ENCODE measurements around the gene PGK1. TPM values are rescaled to one million over a fixed set of nuclear protein-coding genes. Genes with fewer than 3 reads are reported as not detected.

The PGK1 gene
- total and polyA plus RNA-seq, 7 donors, result 92.8 to 277 (median 101) TPM

DNA sequence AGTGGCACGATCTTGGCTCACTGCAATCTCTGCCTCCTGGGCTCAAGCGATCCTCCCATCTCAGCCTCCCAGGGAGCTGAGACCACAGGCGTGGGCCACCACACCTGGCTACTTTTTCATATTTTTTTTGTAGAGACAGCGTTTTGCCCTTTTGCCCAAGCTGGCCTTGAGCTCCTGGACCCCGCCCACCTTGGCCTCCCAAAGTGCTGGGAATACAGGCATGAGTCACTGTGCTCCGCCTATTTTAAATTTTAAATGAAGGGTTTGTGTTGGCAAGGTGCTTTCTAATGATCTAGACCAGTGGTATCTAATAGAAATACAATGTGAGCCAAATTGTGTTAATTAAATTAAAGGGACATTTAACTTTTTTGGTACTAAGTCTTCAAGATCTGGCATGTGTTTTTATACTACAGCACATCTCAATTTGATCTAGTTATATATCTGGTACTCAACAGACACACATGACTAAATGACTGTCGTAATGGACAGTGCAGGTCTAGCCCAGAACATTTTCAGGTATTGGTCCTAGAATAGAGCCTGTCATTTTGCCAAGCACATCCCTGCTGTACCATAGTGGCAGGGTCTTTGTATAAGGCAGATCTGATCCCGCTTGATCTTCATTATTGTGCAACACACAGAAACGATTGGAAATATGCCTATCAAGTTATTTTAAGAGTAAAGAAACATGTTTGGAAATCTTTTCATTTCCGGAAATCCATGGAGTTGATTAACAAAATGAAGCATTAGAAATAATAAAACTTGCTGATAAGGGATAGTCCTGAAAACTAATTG is 7.3 kb downstream of the PGK1 start:
- intact Hi-C loops (cut with DNase I), result no loop called here
- no peaks in the 10 kb centered on the region for H3K27me3 ChIP-seq
- no peaks in the 10 kb centered on the region for H3K9me3 ChIP-seq
- DNase-seq, result no peak
- TF ChIP-seq EP300 (IDR thresholded peaks at IDR 0.05) (no peak), POLR2AphosphoS5 (IDR thresholded peaks at IDR 0.05) (no peak), POLR2A (IDR thresholded peaks at IDR 0.05) (no peak)
- WGBS, 2 donors, result 70 to 85% methylated on average over 10 of the region's 10 CpGs
- peaks cover 0 to 50% (median 0%) of the 10 kb centered on the region in 4 donors for H3K36me3 ChIP-seq
- no peak overlapping the region for H3K27ac ChIP-seq
- H3K4me1 ChIP-seq, result peaks cover 0 to 30% (median 17%) of the 10 kb centered on the region in 4 donors
- no peak overlapping the region for H3K4me3 ChIP-seq

DNA sequence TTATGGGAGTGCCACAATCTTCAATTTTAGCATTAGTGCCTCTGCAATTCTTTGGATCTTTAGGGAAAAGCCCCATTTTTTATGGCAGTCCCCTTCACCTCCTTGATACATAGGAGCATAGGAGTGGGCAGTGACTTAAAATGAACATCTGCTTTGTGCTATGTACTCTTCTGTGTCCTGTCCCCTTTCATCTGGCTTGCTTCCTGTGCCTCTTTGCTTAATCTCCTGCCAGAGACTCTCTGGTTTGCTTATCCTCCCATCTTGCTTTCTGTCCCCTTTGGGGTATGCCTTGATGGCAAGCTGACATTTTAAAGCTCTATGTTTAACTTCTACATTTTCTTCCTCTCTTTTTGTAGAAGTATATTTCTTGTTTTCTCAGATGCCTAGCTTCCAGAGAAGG is 12.3 kb downstream of the PGK1 start:
- Histone ChIP-seq H3K27me3 (no peaks in the 10 kb centered on the region), H3K4me3 (no peak overlapping the region), H3K36me3 (peaks cover 5 to 86% (median 14%) of the 10 kb centered on the region in 4 donors), H3K9me3 (no peaks in the 10 kb centered on the region), H3K27ac (no peak overlapping the region), H3K4me1 (no peaks in the 10 kb centered on the region)
- intact Hi-C loops (cut with DNase I), result no loop called here
- TF ChIP-seq POLR2AphosphoS5 (IDR thresholded peaks at IDR 0.05) (no peak), EP300 (IDR thresholded peaks at IDR 0.05) (no peak), POLR2A (IDR thresholded peaks at IDR 0.05) (no peak)
- TF ChIP-seq, protein P1, sequence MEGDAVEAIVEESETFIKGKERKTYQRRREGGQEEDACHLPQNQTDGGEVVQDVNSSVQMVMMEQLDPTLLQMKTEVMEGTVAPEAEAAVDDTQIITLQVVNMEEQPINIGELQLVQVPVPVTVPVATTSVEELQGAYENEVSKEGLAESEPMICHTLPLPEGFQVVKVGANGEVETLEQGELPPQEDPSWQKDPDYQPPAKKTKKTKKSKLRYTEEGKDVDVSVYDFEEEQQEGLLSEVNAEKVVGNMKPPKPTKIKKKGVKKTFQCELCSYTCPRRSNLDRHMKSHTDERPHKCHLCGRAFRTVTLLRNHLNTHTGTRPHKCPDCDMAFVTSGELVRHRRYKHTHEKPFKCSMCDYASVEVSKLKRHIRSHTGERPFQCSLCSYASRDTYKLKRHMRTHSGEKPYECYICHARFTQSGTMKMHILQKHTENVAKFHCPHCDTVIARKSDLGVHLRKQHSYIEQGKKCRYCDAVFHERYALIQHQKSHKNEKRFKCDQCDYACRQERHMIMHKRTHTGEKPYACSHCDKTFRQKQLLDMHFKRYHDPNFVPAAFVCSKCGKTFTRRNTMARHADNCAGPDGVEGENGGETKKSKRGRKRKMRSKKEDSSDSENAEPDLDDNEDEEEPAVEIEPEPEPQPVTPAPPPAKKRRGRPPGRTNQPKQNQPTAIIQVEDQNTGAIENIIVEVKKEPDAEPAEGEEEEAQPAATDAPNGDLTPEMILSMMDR (IDR thresholded peaks at IDR 0.05), result no peak
- no peak for DNase-seq

DNA sequence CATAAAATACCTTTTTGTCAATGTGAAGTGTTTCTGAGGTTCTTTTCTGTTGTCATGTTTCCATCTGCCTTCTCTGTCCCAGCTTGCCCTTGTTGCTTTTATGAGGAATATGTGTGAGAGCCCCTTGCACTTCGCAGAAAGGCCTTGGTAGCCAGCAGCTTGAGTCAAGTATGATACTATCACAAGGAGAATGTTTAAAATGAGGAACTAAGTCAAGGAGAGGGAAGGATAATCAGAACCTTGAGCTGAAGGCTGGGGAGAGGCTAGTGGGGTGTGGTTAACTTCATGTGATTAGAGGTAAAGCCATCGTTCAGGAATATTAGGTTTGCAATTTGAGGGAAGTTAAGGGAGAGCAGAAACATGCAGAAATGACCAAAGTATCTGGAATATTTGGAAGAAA is 12.7 kb downstream of the PGK1 start:
- intact Hi-C loops (cut with DNase I), result no loop called here
- TF ChIP-seq, protein P1 (IDR thresholded peaks at IDR 0.05), result no peak
- no peak for TF ChIP-seq EP300 (IDR thresholded peaks at IDR 0.05)
- no peak for TF ChIP-seq POLR2AphosphoS5 (IDR thresholded peaks at IDR 0.05)
- no peak for TF ChIP-seq POLR2A (IDR thresholded peaks at IDR 0.05)
- Histone ChIP-seq H3K36me3 (peaks cover 5 to 87% (median 14%) of the 10 kb centered on the region in 4 donors), H3K4me1 (no peaks in the 10 kb centered on the region), H3K4me3 (no peak overlapping the region), H3K27me3 (no peaks in the 10 kb centered on the region), H3K9me3 (no peaks in the 10 kb centered on the region), H3K27ac (no peak overlapping the region)
- 54 to 58% methylated on average over 2 of the region's 2 CpGs for WGBS, 2 donors
- DNase-seq, result no peak

DNA sequence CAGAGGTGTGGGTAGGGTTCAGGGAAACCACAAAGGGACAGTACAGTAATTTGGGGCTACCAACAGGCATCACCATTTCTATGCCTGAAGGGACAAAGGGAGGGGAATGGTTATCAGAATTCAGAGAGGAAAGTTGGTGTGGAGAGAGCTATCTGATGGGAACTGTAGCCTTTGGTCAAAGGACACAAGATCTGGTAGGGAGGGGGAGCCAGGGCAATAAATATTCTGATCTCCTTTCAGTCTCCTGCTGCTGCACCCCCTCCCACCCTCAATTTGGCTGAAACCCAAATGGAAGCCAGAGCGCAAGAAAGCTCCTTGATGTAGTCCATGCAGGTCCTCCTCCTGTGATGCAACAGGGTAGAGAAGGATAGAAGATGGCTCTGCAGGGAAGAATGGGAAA is 14.6 kb downstream of the PGK1 start:
- Histone ChIP-seq H3K4me3 (no peak overlapping the region), H3K27me3 (no peaks in the 10 kb centered on the region), H3K27ac (no peak overlapping the region), H3K36me3 (peaks cover 9 to 95% (median 15%) of the 10 kb centered on the region in 4 donors), H3K9me3 (no peaks in the 10 kb centered on the region), H3K4me1 (no peaks in the 10 kb centered on the region)
- 94 to 100% methylated on average over 1 of the region's 1 CpG for WGBS, 2 donors
- TF ChIP-seq POLR2A (IDR thresholded peaks at IDR 0.05), result no peak
- no peak for DNase-seq
- intact Hi-C loops (cut with DNase I), result no loop called here

DNA sequence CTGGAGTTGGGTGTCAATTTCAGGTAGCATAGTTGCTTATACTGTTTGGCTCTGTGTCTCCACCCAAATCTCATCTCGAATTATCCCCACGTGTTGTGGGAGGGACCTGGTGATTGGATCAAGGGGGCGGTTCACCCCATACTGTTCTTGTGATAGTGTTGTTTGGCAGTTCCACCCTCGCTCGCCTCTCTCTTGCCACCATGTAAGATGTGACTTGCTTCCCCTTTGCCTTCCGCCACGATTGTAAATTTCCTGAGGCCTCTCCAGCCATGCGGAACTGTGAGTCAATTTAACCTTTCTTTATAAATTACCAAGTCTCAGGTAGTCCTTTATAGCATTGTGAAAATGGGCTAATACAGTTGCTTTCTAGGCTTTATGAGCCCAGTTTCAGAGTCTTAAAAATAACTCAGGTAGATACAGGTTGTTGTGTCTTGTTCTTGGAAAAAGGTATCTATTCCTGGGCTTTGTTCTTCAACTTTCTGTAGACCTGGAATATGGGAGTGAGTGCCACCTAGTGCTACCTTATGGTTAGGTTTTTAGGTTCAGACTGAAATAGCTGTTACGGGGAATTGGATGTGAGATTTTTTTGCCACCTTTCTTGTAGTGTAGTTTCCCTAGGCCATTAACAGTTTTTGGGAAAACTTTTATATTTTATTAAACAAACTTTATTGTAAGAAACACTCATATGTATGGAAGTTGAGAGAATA is 15.6 kb downstream of the PGK1 start:
- no peak for DNase-seq
- WGBS, 2 donors, result 73 to 76% methylated on average over 9 of the region's 9 CpGs
- peaks cover 10 to 93% (median 16%) of the 10 kb centered on the region in 4 donors for H3K36me3 ChIP-seq
- H3K9me3 ChIP-seq, result no peaks in the 10 kb centered on the region
- no peak overlapping the region for H3K4me3 ChIP-seq
- intact Hi-C loops (cut with DNase I), result no loop called here
- H3K27me3 ChIP-seq, result no peaks in the 10 kb centered on the region
- no peaks in the 10 kb centered on the region for H3K4me1 ChIP-seq
- no peak overlapping the region for H3K27ac ChIP-seq
- no peak for TF ChIP-seq POLR2A (IDR thresholded peaks at IDR 0.05)
- TF ChIP-seq EP300 (IDR thresholded peaks at IDR 0.05), result no peak
- TF ChIP-seq, protein P1 (IDR thresholded peaks at IDR 0.05), result no peak
- no peak for TF ChIP-seq POLR2AphosphoS5 (IDR thresholded peaks at IDR 0.05)

Measured in sigmoid colon (tissue), 7 donors.